GM18508 (cell line): Measurements from ENCODE around the gene NR2C1.
A peak's percentile ranks its signal among the peaks of the same experiment; 100 is the strongest.

ENCODE experiments used
- ATAC-seq: cut with Tn5 transposase; IDR thresholded peaks from one replicate; pipeline ENCODE4 v1.9.1; 2021; ENCODE audit warnings: moderate number of reproducible peaks; ENCODE audit not compliant: insufficient read depth, unreplicated experiment

NR2C1 gene

DNA sequence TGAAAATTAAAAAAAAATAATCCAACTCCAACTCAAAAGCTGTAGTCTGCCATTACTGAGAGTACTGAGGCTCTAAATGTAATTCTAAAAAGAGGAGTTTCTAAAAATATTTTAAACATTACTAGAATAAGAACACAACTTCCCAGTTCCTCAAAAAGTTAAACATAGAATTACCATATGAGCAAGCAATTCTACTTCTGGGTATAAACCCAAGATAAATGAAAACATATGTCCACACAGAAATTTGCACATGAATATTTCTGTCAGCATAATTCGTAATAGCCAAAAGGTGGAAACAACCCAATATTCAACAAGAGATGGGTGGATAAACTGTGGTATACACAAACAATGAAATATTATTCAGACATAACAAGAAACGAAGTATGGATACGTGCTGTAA is 15.0 kb upstream of the NR2C1 start:
- peak; percentile 67 for ATAC-seq

- no peak for ATAC-seq
Measured at GRCh38 chr12:95085612-95086011, 12.2 kb upstream of the NR2C1 start.

DNA sequence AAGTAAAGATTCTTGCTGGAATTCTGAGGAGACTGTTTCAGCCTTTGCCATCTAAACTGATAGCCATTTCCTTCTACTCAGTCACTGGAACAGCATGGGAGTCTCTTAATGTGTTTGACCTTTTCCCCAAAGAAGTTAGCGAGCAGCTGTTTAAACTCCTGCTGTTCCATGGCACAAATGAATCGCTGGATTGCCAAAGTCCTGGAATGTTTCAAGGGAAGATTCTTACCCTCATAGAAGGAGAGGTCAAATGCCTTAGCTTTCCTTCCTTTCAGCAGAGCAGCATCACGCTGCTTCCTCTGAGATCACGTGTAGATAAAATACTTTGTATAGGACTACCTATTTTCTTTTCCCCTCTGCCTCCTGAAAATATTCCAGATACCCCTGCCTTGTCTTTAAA is 10.5 kb upstream of the NR2C1 start:
- no peak for ATAC-seq

- no peak for ATAC-seq
Measured at GRCh38 chr12:95083471-95083870, 10.1 kb upstream of the NR2C1 start.

DNA sequence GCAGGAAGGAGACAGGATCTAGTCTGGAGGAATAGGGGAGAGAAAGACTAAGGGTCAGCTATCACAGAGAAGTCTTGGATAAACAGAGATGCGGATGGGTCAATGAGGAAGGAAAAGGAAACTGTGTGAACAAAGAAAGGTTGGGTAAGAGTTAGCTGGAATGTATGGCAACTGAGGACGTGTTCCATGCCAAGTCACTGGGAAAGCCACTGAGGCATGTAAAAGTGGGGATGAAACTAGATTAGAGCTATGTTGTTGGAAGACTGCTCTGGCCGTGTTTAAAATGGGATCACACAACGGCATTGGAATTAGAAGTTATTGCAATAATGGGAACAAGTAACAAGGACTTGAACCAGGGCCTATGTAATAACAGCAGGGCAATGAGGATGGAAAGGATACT is 3.9 kb upstream of the NR2C1 start:
- no peak for ATAC-seq

DNA sequence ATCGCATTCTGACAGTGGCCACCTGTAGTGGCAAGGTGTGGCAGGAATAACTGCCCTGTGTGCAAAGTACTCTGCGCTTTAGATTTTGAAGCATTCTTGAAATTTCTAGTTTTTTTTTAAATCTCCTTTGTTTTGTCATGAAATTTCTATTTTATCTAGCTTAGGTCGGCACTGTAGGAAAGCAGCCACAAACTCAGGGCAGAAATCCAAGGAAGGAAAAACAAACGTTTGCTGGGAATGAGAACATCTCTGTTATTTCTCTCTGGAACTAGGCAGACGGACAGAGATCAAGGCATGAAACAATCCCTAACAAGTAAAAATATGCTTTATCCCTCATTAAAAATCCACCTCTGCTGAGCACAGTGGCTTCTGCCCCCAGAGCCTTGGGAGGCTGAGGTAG is 1.3 kb upstream of the NR2C1 start:
- no peak for ATAC-seq

DNA sequence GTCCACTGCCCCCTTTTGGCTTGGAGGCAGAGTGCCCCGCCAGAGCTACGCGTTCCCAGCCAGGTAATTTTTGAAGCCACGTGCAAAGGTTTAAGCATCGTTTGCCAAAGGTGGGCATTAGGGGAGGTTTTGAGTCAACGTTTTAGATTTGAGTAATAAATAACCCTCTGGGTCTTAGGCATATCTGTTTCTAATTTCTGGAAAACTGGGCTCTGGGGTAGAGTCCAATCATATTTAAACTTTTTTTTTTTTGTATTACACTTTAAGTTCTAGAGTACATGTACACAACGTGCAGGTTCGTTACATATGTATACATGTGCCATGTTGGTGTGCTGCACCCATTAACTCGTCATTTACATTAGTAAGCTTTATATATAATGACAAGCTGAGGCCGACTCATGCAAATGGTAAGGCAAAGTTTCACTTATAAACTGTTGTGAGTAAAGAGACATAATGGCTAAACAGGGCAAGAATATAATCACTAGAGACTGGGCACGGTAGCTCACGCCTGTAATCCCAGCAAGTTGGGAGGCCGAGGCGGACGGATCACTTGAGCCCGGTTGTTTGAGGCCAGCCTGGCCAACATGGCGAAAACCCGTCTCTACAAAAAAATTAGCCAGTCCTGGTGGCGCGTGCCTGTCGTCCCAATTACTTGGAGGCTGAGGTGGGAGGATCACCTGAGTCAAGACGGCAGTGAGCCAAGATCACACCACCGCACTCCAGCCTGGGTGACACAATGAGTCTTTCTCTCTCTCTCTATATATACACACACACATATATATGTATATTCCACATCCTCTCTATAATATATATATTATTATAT is 491 bp upstream of the NR2C1 start:
- peak; percentile 86 for ATAC-seq

DNA sequence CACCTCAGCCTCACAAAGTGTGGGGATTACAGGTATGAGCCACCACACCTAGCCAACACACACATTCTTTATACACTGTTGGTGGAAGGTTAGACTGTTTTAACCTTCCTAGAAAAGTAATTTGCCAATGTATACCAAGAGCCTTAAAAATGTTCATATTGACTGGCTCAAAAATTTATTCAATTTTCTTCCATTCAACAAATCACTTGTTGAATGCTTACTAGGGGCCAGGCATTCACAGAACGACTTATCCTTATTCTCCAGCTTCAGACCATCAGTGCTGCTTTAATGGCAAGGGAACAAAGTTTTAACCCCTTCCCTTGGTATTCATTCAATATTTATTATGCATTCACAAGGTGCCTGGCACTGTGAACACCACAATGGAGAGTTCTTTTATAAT is 3.0 kb downstream of the NR2C1 start:
- no peak for ATAC-seq

GRCh38 chr12:95066091-95066855 is 7.1 kb downstream of the NR2C1 start:
- no peak for ATAC-seq

- ATAC-seq = no peak
Measured at GRCh38 chr12:95060951-95061350, 12.5 kb downstream of the NR2C1 start.

DNA sequence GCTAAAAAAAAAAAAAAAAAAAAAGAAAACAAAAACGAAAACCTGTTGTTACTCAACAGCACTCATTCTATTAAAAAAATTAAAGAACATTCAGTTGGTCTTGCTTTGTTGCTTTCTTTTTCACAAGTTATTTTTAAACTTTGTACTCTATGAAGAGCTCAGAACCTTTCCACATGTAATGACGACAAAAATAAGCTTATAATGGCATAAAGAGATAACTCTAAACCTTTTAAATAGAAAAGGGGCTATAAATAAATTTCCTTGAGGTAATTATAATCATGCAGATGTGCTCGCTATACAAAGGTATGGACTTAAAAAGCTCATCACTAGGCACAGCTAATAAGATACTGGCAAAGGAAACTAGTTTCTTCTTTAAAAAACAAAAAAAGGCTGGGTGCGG is 13.4 kb downstream of the NR2C1 start:
- ATAC-seq = no peak

GRCh38 chr12:95057424-95057823 is 16.0 kb downstream of the NR2C1 start:
- ATAC-seq = no peak

- ATAC-seq = no peak
Measured at GRCh38 chr12:95055057-95055456, 18.4 kb downstream of the NR2C1 start.

DNA sequence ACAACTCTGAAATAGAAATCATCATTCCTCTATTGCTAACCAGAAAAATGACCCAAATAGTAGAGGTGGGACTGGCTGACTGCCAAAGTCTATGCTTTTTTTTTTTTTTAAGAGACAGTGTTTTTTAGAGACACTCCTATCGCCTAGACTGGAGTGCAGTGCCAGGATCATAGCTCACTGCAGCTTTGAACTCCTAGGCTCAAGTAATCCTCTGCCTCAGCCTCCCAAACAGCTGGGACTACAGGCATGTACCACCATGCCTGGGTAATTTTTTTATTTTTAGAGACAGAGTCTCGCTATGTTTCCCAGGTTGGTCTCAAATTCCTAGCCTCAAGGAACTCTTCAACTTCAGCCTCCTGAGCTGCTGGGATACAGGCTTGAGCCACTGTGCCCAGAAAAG is 19.2 kb downstream of the NR2C1 start:
- ATAC-seq = no peak

GRCh38 chr12:95051241-95051640 is 22.2 kb downstream of the NR2C1 start:
- ATAC-seq = no peak

- ATAC-seq = no peak
Measured at GRCh38 chr12:95037906-95038305, 35.5 kb downstream of the NR2C1 start.

DNA sequence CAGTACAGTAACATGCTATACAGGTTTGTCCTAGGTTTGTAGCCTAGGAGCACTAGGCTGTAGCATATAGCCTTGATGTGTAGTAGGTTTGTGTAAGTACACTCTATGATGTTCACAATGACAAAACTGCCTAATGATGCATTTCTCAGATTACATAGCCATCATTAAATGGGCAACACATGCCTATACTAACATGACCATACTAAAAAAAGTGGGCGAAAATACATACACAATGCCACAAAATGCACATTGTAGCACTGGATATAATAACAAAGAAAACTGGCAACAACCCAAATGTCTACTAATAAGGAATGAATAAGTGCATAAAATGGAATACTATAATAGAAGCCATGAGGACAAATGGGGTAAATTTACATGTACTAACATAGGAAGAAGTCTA is 38.7 kb downstream of the NR2C1 start:
- ATAC-seq = no peak

GRCh38 chr12:95022477-95022876 is 50.9 kb downstream of the NR2C1 start:
- ATAC-seq = no peak

DNA sequence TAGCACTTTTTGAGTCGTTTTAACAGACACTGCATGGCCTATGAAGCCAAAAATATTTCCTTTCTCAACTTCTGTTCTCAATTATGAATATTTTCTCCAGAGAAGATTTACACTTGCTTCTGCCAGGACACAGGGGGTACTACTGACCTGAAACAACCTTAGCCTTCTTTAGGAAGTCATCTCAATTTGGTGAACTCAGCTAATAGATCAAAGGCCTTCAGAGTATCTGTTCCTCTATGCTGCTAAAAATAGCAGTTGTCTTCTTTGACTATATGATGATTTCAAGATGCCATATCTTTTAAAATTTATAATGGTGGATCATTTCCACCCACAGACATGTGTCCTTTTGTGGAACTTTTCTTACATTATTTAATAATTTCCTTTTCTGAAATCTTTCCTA is 55.9 kb downstream of the NR2C1 start:
- no peak for ATAC-seq

- no peak for ATAC-seq
Measured at GRCh38 chr12:95016120-95016519, 57.3 kb downstream of the NR2C1 start.

DNA sequence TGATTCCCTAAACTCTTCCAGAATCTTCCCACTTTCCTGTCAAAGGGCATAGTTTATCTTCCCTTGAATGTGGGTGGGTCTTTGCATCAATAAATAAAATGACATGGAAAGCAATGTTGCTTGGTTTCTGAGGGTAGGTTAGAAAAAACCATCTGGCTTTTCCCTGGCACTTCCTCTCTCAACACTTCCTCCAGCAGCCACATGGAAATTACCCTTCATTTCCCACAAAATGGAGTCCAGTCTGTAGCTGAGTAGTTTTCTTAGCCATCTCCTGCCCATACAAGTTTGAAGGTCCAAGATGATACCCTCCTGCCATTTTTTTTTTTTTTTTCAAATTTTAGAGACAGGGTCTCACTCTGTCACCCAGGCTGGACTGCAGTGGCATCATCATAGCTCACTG is 58.9 kb downstream of the NR2C1 start:
- ATAC-seq = no peak

DNA sequence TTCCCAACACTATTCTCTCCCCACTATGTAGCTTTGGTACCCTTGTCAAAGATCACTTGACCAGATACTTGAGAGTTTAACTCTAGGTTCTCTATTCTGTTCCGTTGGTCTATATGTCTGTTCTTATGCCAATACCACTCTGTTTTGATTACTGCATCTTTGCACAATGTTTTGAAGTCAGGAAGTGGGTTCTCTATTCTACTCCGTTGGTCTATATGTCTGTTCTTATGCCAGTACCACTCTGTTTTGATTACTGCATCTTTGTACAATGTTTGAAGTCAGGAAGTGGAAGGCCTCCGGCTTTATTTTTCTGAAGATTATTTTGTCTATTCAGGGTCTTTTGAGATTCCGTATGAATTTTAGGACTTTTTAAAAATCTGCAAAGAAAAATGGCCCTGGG is 67.2 kb downstream of the NR2C1 start:
- ATAC-seq = no peak
